Activated T-cell treated with anti-CD3 and anti-CD28 coated beads for 24 hours (primary cell): ENCODE data around the gene SLC2A5.
"Not testable (repeated sequence)": the region's sequence is repeated elsewhere in the genome, so short reads cannot be mapped to it uniquely, and the experiment has no call there.

ENCODE experiments used
- DNase-seq: peaks from one replicate; pipeline ENCODE4 v3.0.0-alpha.2; 2020; ENCODE audit warnings: low read depth

The SLC2A5 gene

GRCh38 chr1:9005395-9005708, 64.1 kb downstream of the SLC2A5 start:
- no peak for DNase-seq

- DNase-seq = peak; percentile 77
These were observed 64.6 kb downstream of the SLC2A5 start for GRCh38 chr1:9004700-9005394.

GRCh38 chr1:9004031-9004699, 65.3 kb downstream of the SLC2A5 start:
- no peak for DNase-seq

- DNase-seq = not testable (repeated sequence)
These were observed 67.2 kb downstream of the SLC2A5 start for GRCh38 chr1:9002215-9002560.

GRCh38 chr1:9001534-9002214, 67.8 kb downstream of the SLC2A5 start:
- DNase-seq = not testable (repeated sequence)

- not testable (repeated sequence) for DNase-seq
These were observed 75.3 kb downstream of the SLC2A5 start for GRCh38 chr1:8993962-8994675.

GRCh38 chr1:8992936-8993687, 76.3 kb downstream of the SLC2A5 start:
- no peak for DNase-seq

GRCh38 chr1:8989821-8990220, 79.6 kb downstream of the SLC2A5 start:
- no peak for DNase-seq

GRCh38 chr1:8989061-8989460, 80.4 kb downstream of the SLC2A5 start:
- DNase-seq = no peak

GRCh38 chr1:8988618-8988967, 80.8 kb downstream of the SLC2A5 start:
- DNase-seq = no peak

- DNase-seq = peak; percentile 51
These were observed 81.4 kb downstream of the SLC2A5 start for GRCh38 chr1:8987881-8988617.

- DNase-seq = no peak
These were observed 82.6 kb downstream of the SLC2A5 start for GRCh38 chr1:8986814-8987190.

GRCh38 chr1:8985915-8986813, 83.3 kb downstream of the SLC2A5 start:
- no peak for DNase-seq
